ENCODE results near the gene LOXL3.
A peak's percentile ranks its signal among the peaks of the same experiment; 100 is the strongest.
"Not testable (repeated sequence)": the region's sequence is repeated elsewhere in the genome, so short reads cannot be mapped to it uniquely, and the experiment has no call there.

The LOXL3 gene

GRCh38 chr2:74493546-74493945 lies 60.2 kb downstream of the LOXL3 start:
- Histone ChIP-seq H3K4me1 (no peaks in the 10 kb centered on the region), H3K36me3 (peaks cover 72% of the 10 kb centered on the region), H3K4me3 (no peak overlapping the region), H3K27me3 (peaks cover 31% of the 10 kb centered on the region), H4K20me1 (peaks cover 24% of the 10 kb centered on the region; the same call in 1 of the 2 replicates), H3K9ac (no peak overlapping the region), H3K27ac (no peak overlapping the region), H3K9me3 (no peaks in the 10 kb centered on the region; the same call in 1 of the 2 replicates), H3K4me2 (no peak overlapping the region)
- no peak for TF ChIP-seq Cebpa-rat (IDR thresholded peaks at IDR 0.05)

GRCh38 chr2:74491648-74492544 lies 61.8 kb downstream of the LOXL3 start:
- no peak overlapping the region for H3K9ac ChIP-seq
- no peaks in the 10 kb centered on the region for H3K4me1 ChIP-seq
- no peak overlapping the region for H3K4me2 ChIP-seq
- no peak for TF ChIP-seq Cebpa-rat (IDR thresholded peaks at IDR 0.05)
- H3K9me3 ChIP-seq = no peaks in the 10 kb centered on the region
- H3K27me3 ChIP-seq = peaks cover 14% of the 10 kb centered on the region
- H3K36me3 ChIP-seq = peaks cover 88% of the 10 kb centered on the region
- H3K27ac ChIP-seq = no peak overlapping the region
- no peak overlapping the region for H3K4me3 ChIP-seq
- H4K20me1 ChIP-seq = peaks cover 8% of the 10 kb centered on the region; the same call in 1 of the 2 replicates

GRCh38 chr2:74489906-74490305 lies 63.8 kb downstream of the LOXL3 start:
- Histone ChIP-seq H3K27ac (no peak overlapping the region), H3K27me3 (no peaks in the 10 kb centered on the region), H3K4me3 (no peak overlapping the region), H3K4me1 (no peaks in the 10 kb centered on the region), H3K4me2 (no peak overlapping the region), H3K9ac (no peak overlapping the region), H3K36me3 (peaks cover 95% of the 10 kb centered on the region), H4K20me1 (no peaks in the 10 kb centered on the region), H3K9me3 (no peaks in the 10 kb centered on the region)
- TF ChIP-seq Cebpa-rat (IDR thresholded peaks at IDR 0.05) = no peak

GRCh38 chr2:74488643-74489481 lies 64.9 kb downstream of the LOXL3 start:
- TF ChIP-seq Cebpa-rat (IDR thresholded peaks at IDR 0.05) = no peak
- H3K4me3 ChIP-seq = no peak overlapping the region
- H4K20me1 ChIP-seq = no peaks in the 10 kb centered on the region
- no peak overlapping the region for H3K4me2 ChIP-seq
- no peak overlapping the region for H3K9ac ChIP-seq
- no peak overlapping the region for H3K27ac ChIP-seq
- peaks cover 8% of the 10 kb centered on the region for H3K4me1 ChIP-seq
- no peaks in the 10 kb centered on the region for H3K9me3 ChIP-seq
- peaks cover 86% of the 10 kb centered on the region for H3K36me3 ChIP-seq
- no peaks in the 10 kb centered on the region for H3K27me3 ChIP-seq

- Histone ChIP-seq H3K4me3 (no peak overlapping the region), H3K9ac (no peak overlapping the region), H3K4me1 (peaks cover 23% of the 10 kb centered on the region), H3K27me3 (no peaks in the 10 kb centered on the region), H3K9me3 (no peaks in the 10 kb centered on the region), H3K4me2 (no peak overlapping the region), H4K20me1 (peaks cover 11% of the 10 kb centered on the region), H3K36me3 (peaks cover 59% of the 10 kb centered on the region), H3K27ac (no peak overlapping the region)
- no peak for TF ChIP-seq Cebpa-rat (IDR thresholded peaks at IDR 0.05)
Measured at GRCh38 chr2:74486141-74486540, 67.6 kb downstream of the LOXL3 start.

- not testable (repeated sequence) for H3K27me3 ChIP-seq, H3K9me3 ChIP-seq
- peaks cover 40% of the 10 kb centered on the region for H3K4me1 ChIP-seq
- peaks cover 18% of the 10 kb centered on the region for H4K20me1 ChIP-seq
- H3K27ac ChIP-seq = 0 out of 2 replicates have a peak overlapping the region, but pooled peaks have one; percentile 86
- H3K4me2 ChIP-seq = peak overlapping the region; percentile 85
- H3K9ac ChIP-seq = peak overlapping the region; percentile 83
- H3K4me3 ChIP-seq = peak overlapping the region; percentile 85
- H3K36me3 ChIP-seq = peaks cover 58% of the 10 kb centered on the region
Measured at GRCh38 chr2:74483675-74484164, 70.0 kb downstream of the LOXL3 start.

- Histone ChIP-seq H3K27ac (peak within 1 kb of the TSS; percentile 86), H3K9me3 (no peaks in the 10 kb centered on the region), H3K4me3 (peak within 1 kb of the TSS; percentile 85), H3K36me3 (peaks cover 55% of the 10 kb centered on the region), H3K27me3 (no peaks in the 10 kb centered on the region), H3K4me2 (peak within 1 kb of the TSS; percentile 100), H4K20me1 (peaks cover 18% of the 10 kb centered on the region), H3K4me1 (peaks cover 40% of the 10 kb centered on the region), H3K9ac (peak within 1 kb of the TSS; percentile 83)
- no peak for TF ChIP-seq Cebpa-rat (IDR thresholded peaks at IDR 0.05)
Measured at GRCh38 chr2:74482801-74483674, 70.7 kb downstream of the LOXL3 start, which contains the start of the genes CCDC142 and TTC31. Gene CCDC142, minus strand, starts transcription at chr2:74482998. Its CDS starts 161 bp downstream, at chr2:74482837. Gene TTC31, plus strand, starts transcription at chr2:74483081. Its CDS starts 15 bp downstream, at chr2:74483096.

All from BLaER1 (cell line).